Lower lobe of right lung (tissue), 2 donors: ENCODE results near the gene SLIT3. TPM values are rescaled to one million over a fixed set of nuclear protein-coding genes. Genes with fewer than 3 reads are reported as not detected.

ENCODE experiments used
- ATAC-seq, 2 donors: fragments of 200-7000 bp; cut with Tn5 transposase; one replicate each; pipeline ENCODE4 v1.9.1; 2020 to 2022; ENCODE audit warnings: mild to moderate bottlenecking in 2 of 2, moderate library complexity in 2 of 2
- DNase-seq: peaks from one replicate; pipeline ENCODE4 v3.0.0-alpha.2; 2020
- H3K27ac ChIP-seq: fragments of 200-600 bp; one replicate; pipeline ENCODE4 v1.8.0; 2022
- H3K27me3 ChIP-seq: fragments of 200-600 bp; one replicate; pipeline ENCODE4 v1.8.0; 2022; ENCODE audit warnings: low read depth
- H3K36me3 ChIP-seq: fragments of 200-600 bp; one replicate; pipeline ENCODE4 v1.8.0; 2022; ENCODE audit warnings: mild to moderate bottlenecking
- H3K4me1 ChIP-seq: fragments of 200-600 bp; one replicate; pipeline ENCODE4 v1.8.0; 2022
- H3K4me3 ChIP-seq: fragments of 200-600 bp; one replicate; pipeline ENCODE4 v1.8.0; 2022; ENCODE audit warnings: mild to moderate bottlenecking
- H3K9me3 ChIP-seq: fragments of 200-600 bp; one replicate; pipeline ENCODE4 v1.8.0; 2022
- intact Hi-C: fragments of 100-400 bp; cut with DNase I; formaldehyde crosslinking; loops from one replicate; pipeline ENCODE4 v1.11.0; 2022
- total RNA-seq: library from RNA; stranded (reverse); fragmentation: NEBNext Ultra II Directional; extraction: Animal tissue kit (Norgen Biotek cat#: 25700); gene quantifications from one replicate; pipeline ENCODE4 v1.2.1, GENCODE V29; 2021
- TF ChIP-seq, protein P1 (sequence below): fragments of 200-600 bp; IDR thresholded peaks from one replicate; pipeline ENCODE4 v1.8.0; 2022; ENCODE audit warnings: antibody characterized with exemption, mild to moderate bottlenecking
- donor health status: DM: no; HTN: yes; CAD: no; lungs with severe emphysema.

SLIT3 gene
- total RNA-seq, 1 donor from 2014 or later: 48.6 TPM

DNA sequence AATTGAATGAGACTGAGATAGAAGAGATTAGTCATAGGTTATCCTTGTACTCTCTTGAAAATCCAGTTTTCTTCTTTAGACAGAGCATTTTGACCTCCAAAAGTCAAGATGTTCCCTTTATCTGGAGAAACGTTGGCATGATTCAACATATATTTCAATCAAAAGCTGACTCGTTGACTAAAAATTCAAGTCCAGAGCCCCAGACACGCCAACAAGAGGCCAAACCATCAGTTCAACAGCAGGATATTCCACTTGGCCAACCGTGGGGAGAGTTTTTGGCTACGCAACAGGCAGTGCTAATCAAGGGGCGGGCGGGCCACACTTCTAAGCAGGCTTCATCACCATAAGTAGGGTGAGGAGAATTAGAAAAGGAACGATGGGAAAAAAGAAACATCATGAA, 119.1 kb downstream of the SLIT3 start:
- DNase-seq: no peak
- no peak overlapping the region for H3K4me3 ChIP-seq
- H3K36me3 ChIP-seq: no peaks in the 10 kb centered on the region
- H3K4me1 ChIP-seq: no peaks in the 10 kb centered on the region
- no peaks in the 10 kb centered on the region for H3K9me3 ChIP-seq
- H3K27me3 ChIP-seq: no peaks in the 10 kb centered on the region
- H3K27ac ChIP-seq: no peak overlapping the region
- TF ChIP-seq, protein P1, sequence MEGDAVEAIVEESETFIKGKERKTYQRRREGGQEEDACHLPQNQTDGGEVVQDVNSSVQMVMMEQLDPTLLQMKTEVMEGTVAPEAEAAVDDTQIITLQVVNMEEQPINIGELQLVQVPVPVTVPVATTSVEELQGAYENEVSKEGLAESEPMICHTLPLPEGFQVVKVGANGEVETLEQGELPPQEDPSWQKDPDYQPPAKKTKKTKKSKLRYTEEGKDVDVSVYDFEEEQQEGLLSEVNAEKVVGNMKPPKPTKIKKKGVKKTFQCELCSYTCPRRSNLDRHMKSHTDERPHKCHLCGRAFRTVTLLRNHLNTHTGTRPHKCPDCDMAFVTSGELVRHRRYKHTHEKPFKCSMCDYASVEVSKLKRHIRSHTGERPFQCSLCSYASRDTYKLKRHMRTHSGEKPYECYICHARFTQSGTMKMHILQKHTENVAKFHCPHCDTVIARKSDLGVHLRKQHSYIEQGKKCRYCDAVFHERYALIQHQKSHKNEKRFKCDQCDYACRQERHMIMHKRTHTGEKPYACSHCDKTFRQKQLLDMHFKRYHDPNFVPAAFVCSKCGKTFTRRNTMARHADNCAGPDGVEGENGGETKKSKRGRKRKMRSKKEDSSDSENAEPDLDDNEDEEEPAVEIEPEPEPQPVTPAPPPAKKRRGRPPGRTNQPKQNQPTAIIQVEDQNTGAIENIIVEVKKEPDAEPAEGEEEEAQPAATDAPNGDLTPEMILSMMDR: no peak
- no peak for ATAC-seq
- intact Hi-C loops: no loop called here

DNA sequence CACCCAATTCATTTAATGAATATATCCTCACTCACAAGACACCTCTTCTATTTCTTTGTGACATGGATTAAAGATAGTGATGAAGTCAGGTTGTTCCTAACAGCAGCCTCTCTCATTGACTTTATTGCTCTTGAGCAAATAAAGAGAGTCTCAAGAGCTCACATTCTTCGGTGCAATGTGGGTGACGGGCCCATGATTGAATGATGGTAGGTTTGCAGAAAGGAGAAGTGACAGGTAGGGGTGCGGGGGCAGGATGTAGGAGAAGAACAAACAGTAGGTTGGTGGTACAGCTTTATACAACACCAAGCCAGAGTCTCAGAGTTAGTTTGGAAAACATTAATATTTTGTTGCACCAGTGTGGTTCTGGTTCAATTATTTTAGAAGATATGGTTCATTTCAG, 122.2 kb downstream of the SLIT3 start:
- intact Hi-C loops: no loop called here
- H3K4me3 ChIP-seq: no peak overlapping the region
- DNase-seq (no peak), ATAC-seq (no peak)
- H3K27me3 ChIP-seq: no peaks in the 10 kb centered on the region
- no peaks in the 10 kb centered on the region for H3K9me3 ChIP-seq
- TF ChIP-seq, protein P1: no peak
- no peaks in the 10 kb centered on the region for H3K4me1 ChIP-seq
- no peaks in the 10 kb centered on the region for H3K36me3 ChIP-seq
- H3K27ac ChIP-seq: no peak overlapping the region

DNA sequence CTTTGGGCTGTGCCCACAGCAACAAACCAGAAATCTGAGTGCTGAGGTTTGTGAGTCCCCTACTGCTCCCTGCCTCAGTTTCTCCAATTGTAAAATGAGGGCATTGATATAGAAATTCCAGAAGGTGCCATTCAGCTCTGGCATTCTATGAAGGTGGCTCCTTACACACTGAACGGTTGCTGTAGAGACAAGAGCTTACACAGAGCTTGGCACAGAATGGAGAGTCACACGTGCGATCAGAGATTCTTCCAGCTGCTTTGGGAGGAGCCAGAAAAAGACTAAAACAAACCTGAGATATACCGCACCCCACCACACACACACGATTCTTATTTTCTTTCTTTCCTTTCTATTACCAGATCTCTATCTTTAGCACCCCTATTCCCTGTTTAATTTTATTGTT, 122.7 kb downstream of the SLIT3 start:
- H3K27ac ChIP-seq: no peak overlapping the region
- no peaks in the 10 kb centered on the region for H3K27me3 ChIP-seq
- ATAC-seq (no peak), DNase-seq (no peak)
- TF ChIP-seq, protein P1: no peak
- no peaks in the 10 kb centered on the region for H3K9me3 ChIP-seq
- intact Hi-C loops: no loop called here
- H3K36me3 ChIP-seq: no peaks in the 10 kb centered on the region
- H3K4me3 ChIP-seq: no peak overlapping the region
- no peaks in the 10 kb centered on the region for H3K4me1 ChIP-seq

DNA sequence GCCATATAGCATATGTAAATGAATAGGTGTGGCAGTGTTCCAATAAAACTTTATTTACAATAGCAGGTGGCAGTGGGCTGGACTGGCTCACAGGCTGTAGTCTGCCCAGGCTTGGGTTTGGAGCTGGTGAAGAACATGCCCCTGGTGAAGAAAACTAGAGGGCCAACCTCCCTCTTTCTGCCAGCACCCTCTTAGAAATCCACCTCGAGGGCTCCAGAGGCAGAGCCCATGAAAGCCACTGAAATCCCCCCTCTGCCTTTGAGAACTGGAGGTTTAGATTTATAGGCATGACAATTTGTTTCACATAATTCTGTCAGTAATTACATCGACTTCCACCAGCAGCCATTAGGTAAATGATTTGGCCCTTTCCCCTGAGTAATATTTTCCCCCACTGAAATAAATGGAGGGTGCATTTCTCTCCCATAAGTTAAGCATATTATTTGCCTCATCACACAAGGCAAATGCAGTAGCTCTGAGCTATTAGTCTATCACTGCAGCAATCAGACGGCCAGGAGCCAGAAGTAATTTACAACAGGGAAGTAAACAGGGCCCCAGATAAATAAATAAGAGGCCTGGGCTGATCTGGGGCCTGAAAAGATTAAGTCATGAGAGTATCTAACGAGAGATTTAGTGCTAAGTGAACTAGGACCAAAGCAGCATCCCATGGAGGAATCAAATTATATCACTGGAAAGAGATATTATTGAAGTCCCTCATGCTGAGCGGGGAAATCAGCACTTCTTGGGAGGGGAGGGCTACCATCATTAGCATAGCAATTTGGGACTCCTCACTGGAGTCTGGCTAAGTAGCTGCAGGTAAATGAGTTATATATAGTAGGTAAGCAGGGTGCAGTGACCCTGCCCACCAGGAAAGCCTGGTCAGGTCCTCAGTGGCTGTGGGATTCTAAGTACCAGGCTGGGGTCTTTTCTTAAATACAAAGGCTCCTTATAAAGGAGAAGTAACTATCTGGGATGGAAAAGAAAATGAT, 123.9 kb downstream of the SLIT3 start:
- ATAC-seq (no peak), DNase-seq (no peak)
- no peaks in the 10 kb centered on the region for H3K4me1 ChIP-seq
- intact Hi-C loops: no loop called here
- H3K27ac ChIP-seq: no peak overlapping the region
- TF ChIP-seq, protein P1: no peak
- H3K27me3 ChIP-seq: no peaks in the 10 kb centered on the region
- H3K9me3 ChIP-seq: no peaks in the 10 kb centered on the region
- H3K4me3 ChIP-seq: no peak overlapping the region
- H3K36me3 ChIP-seq: no peaks in the 10 kb centered on the region

DNA sequence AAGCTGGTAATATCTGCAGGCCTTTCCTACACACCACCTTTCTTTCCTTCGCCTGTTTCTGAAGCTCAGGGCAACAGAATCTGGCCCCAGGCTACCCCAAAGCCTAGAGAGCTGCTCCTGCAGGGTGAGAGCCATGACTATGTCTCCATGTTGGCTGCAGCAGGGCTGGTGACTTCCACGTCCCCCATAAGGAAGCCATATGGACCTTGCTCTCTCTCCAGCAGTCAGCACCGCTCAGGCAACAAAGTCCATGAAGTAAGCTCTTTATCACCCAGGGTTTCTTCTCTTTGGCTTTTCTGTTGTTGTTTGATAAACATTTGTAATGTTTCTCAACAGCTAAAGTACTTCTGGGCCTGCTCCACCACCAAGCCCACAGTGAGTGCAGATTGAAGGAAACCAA, 125.2 kb downstream of the SLIT3 start:
- TF ChIP-seq, protein P1: no peak
- Histone ChIP-seq H3K4me3 (no peak overlapping the region), H3K27me3 (no peaks in the 10 kb centered on the region), H3K36me3 (no peaks in the 10 kb centered on the region), H3K4me1 (no peaks in the 10 kb centered on the region), H3K9me3 (no peaks in the 10 kb centered on the region), H3K27ac (no peak overlapping the region)
- ATAC-seq (no peak), DNase-seq (no peak)
- intact Hi-C loops: no loop called here
